Natural killer cell (primary cell): ENCODE data around the gene APOA5. TPM values are rescaled to one million over a fixed set of nuclear protein-coding genes. Genes with fewer than 3 reads are reported as not detected.

ENCODE experiments used
- ATAC-seq, 3 donors: fragments of 150-1000 bp in 2 of 3; fragments of 200-7000 bp in 1 of 3; cut with Tn5 transposase; 1 replicate in 1 of 3; 2 replicates in 2 of 3; pipeline ENCODE4 v1.10.0; 2021; ENCODE audit warnings: mild to moderate bottlenecking in 2 of 3, moderate library complexity in 2 of 3
- DNase-seq, 2 donors: peaks; one replicate each; pipeline versions ENCODE4 v3.0.0 to v3.0.0-alpha.2; 2013 to 2021; ENCODE audit warnings: mixed read lengths in 1 of 2
- H3K27ac ChIP-seq: one replicate; pipeline ENCODE4 v1.5.1; 2013; ENCODE audit warnings: mild to moderate bottlenecking, low read length
- H3K27me3 ChIP-seq: one replicate; pipeline ENCODE4 v1.6.1; 2013; ENCODE audit warnings: low read length; ENCODE audit not compliant: control insufficient read depth, insufficient read depth
- H3K36me3 ChIP-seq: one replicate; pipeline ENCODE4 v1.6.1; 2013; ENCODE audit warnings: low read length; ENCODE audit not compliant: control insufficient read depth, insufficient read depth
- H3K4me1 ChIP-seq: one replicate; pipeline ENCODE4 v1.6.1; 2013; ENCODE audit warnings: low read length; ENCODE audit not compliant: control insufficient read depth, insufficient read depth
- H3K4me3 ChIP-seq: one replicate; pipeline ENCODE4 v1.5.1; 2013; ENCODE audit warnings: low read length
- H3K9me3 ChIP-seq: one replicate; pipeline ENCODE4 v1.6.1; 2013; ENCODE audit warnings: low read length; ENCODE audit not compliant: control insufficient read depth, insufficient read depth
- H3K27ac Mint-ChIP-seq, 2 donors: one replicate each; pipeline ENCODE4 v1.8.0; 2022; ENCODE audit warnings: mild to moderate bottlenecking in 2 of 2, mixed read lengths in 2 of 2, moderate library complexity in 1 of 2
- H3K27me3 Mint-ChIP-seq, 2 donors: one replicate each; pipeline ENCODE4 v1.8.0; 2022; ENCODE audit warnings: low read depth in 2 of 2, mixed read lengths in 2 of 2
- H3K36me3 Mint-ChIP-seq: one replicate; pipeline ENCODE4 v1.8.0; 2022; ENCODE audit warnings: mixed read lengths
- H3K4me1 Mint-ChIP-seq, 2 donors: one replicate each; pipeline ENCODE4 v1.8.0; 2022; ENCODE audit warnings: mixed read lengths in 2 of 2
- H3K4me3 Mint-ChIP-seq: one replicate; pipeline ENCODE4 v1.8.0; 2022; ENCODE audit warnings: mild to moderate bottlenecking, moderate library complexity, mixed read lengths
- H3K9me3 Mint-ChIP-seq, 2 donors: one replicate each; pipeline ENCODE4 v1.8.0; 2022; ENCODE audit warnings: mixed read lengths in 2 of 2
- WGBS: methylation state at CpG from one replicate; pipeline ENCODE4 v1.1.7; 2013; ENCODE audit warnings: missing lambda C conversion rate; ENCODE audit not compliant: insufficient coverage; 5-methylcytosine and 5-hydroxymethylcytosine counted together
- intact Hi-C: fragments of 100-400 bp; cut with micrococcal nuclease; formaldehyde crosslinking; loops from one replicate; pipeline ENCODE4 v1.14.2; 2022
- total RNA-seq, 4 donors: library from RNA; stranded (reverse); fragments of 120-200 nt in 1 of 4; gene quantifications; one replicate each; pipeline versions ENCODE4 v1.2.3 to v1.2.4, GENCODE V29; 2013 to 2022
- TF ChIP-seq, protein P1 (sequence below): fragments of 200-600 bp; IDR thresholded peaks from one replicate; pipeline ENCODE4 v1.8.0; 2022; ENCODE audit warnings: antibody characterized with exemption

The APOA5 gene
- total RNA-seq, 3 donors from 2014 or later (not counting 1 experiment from before 2014, with no cell fraction given) = not detected

DNA sequence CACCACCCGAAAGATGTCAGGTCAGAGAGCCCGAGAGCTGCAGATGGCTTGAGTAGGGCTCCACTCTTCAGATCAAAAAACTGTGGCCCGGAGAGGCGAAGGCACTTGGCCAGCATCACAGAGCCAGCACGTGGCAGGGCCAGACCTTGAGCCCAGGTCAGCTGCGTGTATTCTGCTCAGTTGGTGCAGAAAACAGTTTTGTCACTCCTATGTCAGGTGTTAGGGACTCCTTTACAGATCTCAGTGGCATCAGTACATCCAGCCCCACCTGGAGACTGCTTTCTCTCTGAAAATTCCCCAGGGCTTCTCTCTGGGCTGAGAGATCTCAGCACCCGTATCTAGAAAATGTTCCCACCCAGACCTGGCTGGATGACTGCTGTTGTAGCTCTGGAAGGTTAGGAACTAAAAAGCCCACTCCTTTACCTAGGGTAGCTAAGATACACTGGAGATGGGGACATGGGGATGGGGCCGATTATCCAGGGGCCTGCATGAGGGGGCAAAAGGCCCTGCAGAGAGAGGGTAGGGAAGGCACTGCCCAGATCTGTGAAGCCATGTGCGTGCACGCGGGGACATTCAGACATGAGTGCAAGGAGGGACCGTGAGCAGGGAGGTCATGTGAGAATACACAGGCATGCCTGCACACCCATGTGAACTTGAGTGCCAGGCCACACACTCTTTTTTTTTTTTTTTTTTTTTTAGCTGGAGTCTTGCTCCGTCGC lies 42.3 kb upstream of the APOA5 start:
- peaks cover 19% of the 10 kb centered on the region for H3K4me1 ChIP-seq
- H3K36me3 Mint-ChIP-seq = no peaks in the 10 kb centered on the region
- peaks cover 0 to 3% of the 10 kb centered on the region in 2 donors for H3K27me3 Mint-ChIP-seq
- DNase-seq (no peak), ATAC-seq (no peak)
- H3K9me3 ChIP-seq = no peaks in the 10 kb centered on the region
- WGBS = 94% methylated on average over 14 of the region's 14 CpGs
- no peaks in the 10 kb centered on the region for H3K9me3 Mint-ChIP-seq
- H3K36me3 ChIP-seq = no peaks in the 10 kb centered on the region
- H3K4me3 Mint-ChIP-seq = peak overlapping the region; percentile 55
- no peak overlapping the region for H3K27ac ChIP-seq
- H3K27ac Mint-ChIP-seq = no peak overlapping the region
- H3K4me1 Mint-ChIP-seq = peaks cover 17 to 18% of the 10 kb centered on the region in 2 donors
- intact Hi-C loops = no loop called here
- H3K4me3 ChIP-seq = no peak overlapping the region
- no peaks in the 10 kb centered on the region for H3K27me3 ChIP-seq
- TF ChIP-seq, protein P1, sequence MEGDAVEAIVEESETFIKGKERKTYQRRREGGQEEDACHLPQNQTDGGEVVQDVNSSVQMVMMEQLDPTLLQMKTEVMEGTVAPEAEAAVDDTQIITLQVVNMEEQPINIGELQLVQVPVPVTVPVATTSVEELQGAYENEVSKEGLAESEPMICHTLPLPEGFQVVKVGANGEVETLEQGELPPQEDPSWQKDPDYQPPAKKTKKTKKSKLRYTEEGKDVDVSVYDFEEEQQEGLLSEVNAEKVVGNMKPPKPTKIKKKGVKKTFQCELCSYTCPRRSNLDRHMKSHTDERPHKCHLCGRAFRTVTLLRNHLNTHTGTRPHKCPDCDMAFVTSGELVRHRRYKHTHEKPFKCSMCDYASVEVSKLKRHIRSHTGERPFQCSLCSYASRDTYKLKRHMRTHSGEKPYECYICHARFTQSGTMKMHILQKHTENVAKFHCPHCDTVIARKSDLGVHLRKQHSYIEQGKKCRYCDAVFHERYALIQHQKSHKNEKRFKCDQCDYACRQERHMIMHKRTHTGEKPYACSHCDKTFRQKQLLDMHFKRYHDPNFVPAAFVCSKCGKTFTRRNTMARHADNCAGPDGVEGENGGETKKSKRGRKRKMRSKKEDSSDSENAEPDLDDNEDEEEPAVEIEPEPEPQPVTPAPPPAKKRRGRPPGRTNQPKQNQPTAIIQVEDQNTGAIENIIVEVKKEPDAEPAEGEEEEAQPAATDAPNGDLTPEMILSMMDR = no peak

DNA sequence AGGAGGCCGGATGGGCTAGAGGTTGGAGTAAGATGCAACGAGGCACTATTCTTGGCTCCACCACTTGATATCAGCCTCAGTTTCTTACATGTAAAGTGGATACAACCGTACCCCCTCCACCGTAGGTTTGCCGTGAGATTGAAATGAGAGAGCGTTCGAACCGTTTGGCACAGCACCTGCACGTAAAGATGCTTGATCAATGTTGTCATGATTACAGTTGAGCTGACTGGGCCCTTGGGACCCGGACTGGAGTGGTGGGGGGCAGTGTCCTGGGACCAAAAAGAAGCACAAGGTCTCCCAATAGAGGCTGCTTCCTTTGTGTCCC lies 41.8 kb upstream of the APOA5 start:
- no peak overlapping the region for H3K4me3 Mint-ChIP-seq
- DNase-seq (no peak), ATAC-seq (no peak)
- intact Hi-C loops = no loop called here
- peaks cover 0 to 3% of the 10 kb centered on the region in 2 donors for H3K27me3 Mint-ChIP-seq
- H3K4me1 Mint-ChIP-seq = peaks cover 17 to 18% of the 10 kb centered on the region in 2 donors
- H3K27me3 ChIP-seq = no peaks in the 10 kb centered on the region
- H3K9me3 Mint-ChIP-seq = no peaks in the 10 kb centered on the region
- H3K4me1 ChIP-seq = peaks cover 19% of the 10 kb centered on the region
- no peaks in the 10 kb centered on the region for H3K36me3 ChIP-seq
- H3K4me3 ChIP-seq = no peak overlapping the region
- TF ChIP-seq, protein P1 = no peak
- H3K27ac Mint-ChIP-seq = no peak overlapping the region
- no peaks in the 10 kb centered on the region for H3K36me3 Mint-ChIP-seq
- WGBS = 97% methylated on average over 10 of the region's 10 CpGs
- H3K27ac ChIP-seq = no peak overlapping the region
- no peaks in the 10 kb centered on the region for H3K9me3 ChIP-seq

DNA sequence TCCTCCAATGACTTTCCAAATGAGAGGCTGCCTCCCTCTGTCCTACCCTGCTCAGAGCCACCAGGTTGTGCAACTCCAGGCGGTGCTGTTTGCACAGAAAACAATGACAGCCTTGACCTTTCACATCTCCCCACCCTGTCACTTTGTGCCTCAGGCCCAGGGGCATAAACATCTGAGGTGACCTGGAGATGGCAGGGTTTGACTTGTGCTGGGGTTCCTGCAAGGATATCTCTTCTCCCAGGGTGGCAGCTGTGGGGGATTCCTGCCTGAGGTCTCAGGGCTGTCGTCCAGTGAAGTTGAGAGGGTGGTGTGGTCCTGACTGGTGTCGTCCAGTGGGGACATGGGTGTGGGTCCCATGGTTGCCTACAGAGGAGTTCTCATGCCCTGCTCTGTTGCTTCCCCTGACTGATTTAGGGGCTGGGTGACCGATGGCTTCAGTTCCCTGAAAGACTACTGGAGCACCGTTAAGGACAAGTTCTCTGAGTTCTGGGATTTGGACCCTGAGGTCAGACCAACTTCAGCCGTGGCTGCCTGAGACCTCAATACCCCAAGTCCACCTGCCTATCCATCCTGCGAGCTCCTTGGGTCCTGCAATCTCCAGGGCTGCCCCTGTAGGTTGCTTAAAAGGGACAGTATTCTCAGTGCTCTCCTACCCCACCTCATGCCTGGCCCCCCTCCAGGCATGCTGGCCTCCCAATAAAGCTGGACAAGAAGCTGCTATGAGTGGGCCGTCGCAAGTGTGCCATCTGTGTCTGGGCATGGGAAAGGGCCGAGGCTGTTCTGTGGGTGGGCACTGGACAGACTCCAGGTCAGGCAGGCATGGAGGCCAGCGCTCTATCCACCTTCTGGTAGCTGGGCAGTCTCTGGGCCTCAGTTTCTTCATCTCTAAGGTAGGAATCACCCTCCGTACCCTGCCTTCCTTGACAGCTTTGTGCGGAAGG lies 40.9 kb upstream of the APOA5 start:
- intact Hi-C loops = no loop called here
- H3K4me3 Mint-ChIP-seq = no peak overlapping the region
- TF ChIP-seq, protein P1 = no peak
- H3K27me3 ChIP-seq = no peaks in the 10 kb centered on the region
- H3K27ac Mint-ChIP-seq = no peak overlapping the region
- peaks cover 0 to 3% of the 10 kb centered on the region in 2 donors for H3K27me3 Mint-ChIP-seq
- no peaks in the 10 kb centered on the region for H3K36me3 Mint-ChIP-seq
- no peak for DNase-seq
- 85% methylated on average over 13 of the region's 13 CpGs for WGBS
- H3K27ac ChIP-seq = no peak overlapping the region
- no peaks in the 10 kb centered on the region for H3K36me3 ChIP-seq
- no peaks in the 10 kb centered on the region for H3K9me3 Mint-ChIP-seq
- H3K9me3 ChIP-seq = no peaks in the 10 kb centered on the region
- H3K4me3 ChIP-seq = no peak overlapping the region
- H3K4me1 Mint-ChIP-seq = peaks cover 17 to 18% of the 10 kb centered on the region in 2 donors
- peaks cover 19% of the 10 kb centered on the region for H3K4me1 ChIP-seq
- ATAC-seq = no peak
